ENCODE measurements around the gene GAL. TPM values are rescaled to one million over a fixed set of nuclear protein-coding genes. Genes with fewer than 3 reads are reported as not detected.

Gene GAL
- total RNA-seq, 1 donor from 2014 or later = 15.9 TPM

DNA sequence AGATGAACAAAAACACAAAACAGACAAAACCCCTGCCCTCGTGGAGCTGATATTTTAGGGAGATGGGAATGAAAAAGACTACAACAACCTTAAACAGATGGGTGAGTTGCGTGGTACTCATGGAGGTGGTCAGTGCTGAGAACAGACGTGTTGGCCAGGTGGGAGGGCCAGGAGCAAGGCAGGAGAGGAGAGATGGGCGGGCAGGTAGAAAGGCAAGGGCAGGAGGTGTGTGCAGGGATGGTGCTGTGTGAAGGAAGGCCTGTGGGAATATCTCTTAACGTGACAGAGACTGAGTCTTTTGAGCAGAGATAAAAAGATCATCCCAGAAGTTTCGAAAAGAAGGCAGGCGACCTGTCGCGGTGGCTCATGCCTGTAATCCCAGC is 7.0 kb downstream of the GAL start:
- no peak for TF ChIP-seq CTCF (IDR thresholded peaks at IDR 0.05; ENCODE audit: unreplicated experiment)
- Mint-ChIP-seq H3K9me3 (ENCODE audit: unreplicated experiment) (no peaks in the 10 kb centered on the region), H3K27me3 (ENCODE audit: unreplicated experiment) (peaks cover 10% of the 10 kb centered on the region), H3K4me3 (ENCODE audit: unreplicated experiment) (no peak overlapping the region), H3K36me3 (ENCODE audit: low read depth, unreplicated experiment) (no peaks in the 10 kb centered on the region), H3K4me1 (ENCODE audit: unreplicated experiment) (no peaks in the 10 kb centered on the region), H3K27ac (ENCODE audit: unreplicated experiment) (no peak overlapping the region)
- DNase-seq (ENCODE audit: low spot score) = no peak

GRCh38 chr11:68692115-68692514 is 7.8 kb downstream of the GAL start:
- no peak for TF ChIP-seq CTCF (IDR thresholded peaks at IDR 0.05; ENCODE audit: unreplicated experiment)
- H3K36me3 Mint-ChIP-seq (ENCODE audit: low read depth, unreplicated experiment) = no peaks in the 10 kb centered on the region
- H3K27ac Mint-ChIP-seq (ENCODE audit: unreplicated experiment) = no peak overlapping the region
- H3K9me3 Mint-ChIP-seq (ENCODE audit: unreplicated experiment) = no peaks in the 10 kb centered on the region
- H3K27me3 Mint-ChIP-seq (ENCODE audit: unreplicated experiment) = peaks cover 4% of the 10 kb centered on the region
- H3K4me1 Mint-ChIP-seq (ENCODE audit: unreplicated experiment) = no peaks in the 10 kb centered on the region
- no peak for DNase-seq (ENCODE audit: low spot score)
- no peak overlapping the region for H3K4me3 Mint-ChIP-seq (ENCODE audit: unreplicated experiment)

DNA sequence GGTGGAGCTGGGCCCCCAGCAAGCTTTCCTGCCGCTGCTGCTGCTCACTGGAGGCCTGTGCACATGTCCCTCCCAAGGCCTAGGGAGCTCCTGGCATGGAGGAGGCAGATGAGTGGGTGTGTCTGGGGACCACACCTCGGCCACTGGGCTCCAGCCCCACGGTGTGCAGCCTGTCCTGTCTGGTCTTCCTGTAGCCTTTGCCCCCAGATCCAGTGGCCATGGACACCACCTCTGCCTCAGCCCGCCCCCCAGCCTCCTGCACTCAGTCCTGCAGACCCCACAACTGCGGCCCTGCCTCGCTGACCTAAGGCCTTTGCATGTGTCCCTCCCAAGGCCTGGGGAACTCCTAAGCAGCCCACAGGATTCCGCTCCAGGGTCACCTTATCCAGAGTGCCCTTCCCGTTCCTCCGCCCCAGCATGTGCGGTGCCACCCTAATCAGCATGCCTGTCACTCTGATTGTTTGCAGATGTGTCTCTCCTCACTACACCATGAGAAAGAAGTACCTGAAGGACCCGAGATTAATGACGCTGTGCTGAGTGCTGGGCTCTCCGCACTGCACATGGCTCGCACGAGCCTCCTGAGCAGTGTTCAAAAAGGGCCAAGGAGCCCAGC is 8.6 kb downstream of the GAL start:
- peaks cover 1% of the 10 kb centered on the region for H3K27me3 Mint-ChIP-seq (ENCODE audit: unreplicated experiment)
- no peak for DNase-seq (ENCODE audit: low spot score)
- H3K9me3 Mint-ChIP-seq (ENCODE audit: unreplicated experiment) = no peaks in the 10 kb centered on the region
- TF ChIP-seq CTCF (IDR thresholded peaks at IDR 0.05; ENCODE audit: unreplicated experiment) = no peak
- H3K4me1 Mint-ChIP-seq (ENCODE audit: unreplicated experiment) = no peaks in the 10 kb centered on the region
- no peak overlapping the region for H3K27ac Mint-ChIP-seq (ENCODE audit: unreplicated experiment)
- H3K4me3 Mint-ChIP-seq (ENCODE audit: unreplicated experiment) = no peak overlapping the region
- no peaks in the 10 kb centered on the region for H3K36me3 Mint-ChIP-seq (ENCODE audit: low read depth, unreplicated experiment)

DNA sequence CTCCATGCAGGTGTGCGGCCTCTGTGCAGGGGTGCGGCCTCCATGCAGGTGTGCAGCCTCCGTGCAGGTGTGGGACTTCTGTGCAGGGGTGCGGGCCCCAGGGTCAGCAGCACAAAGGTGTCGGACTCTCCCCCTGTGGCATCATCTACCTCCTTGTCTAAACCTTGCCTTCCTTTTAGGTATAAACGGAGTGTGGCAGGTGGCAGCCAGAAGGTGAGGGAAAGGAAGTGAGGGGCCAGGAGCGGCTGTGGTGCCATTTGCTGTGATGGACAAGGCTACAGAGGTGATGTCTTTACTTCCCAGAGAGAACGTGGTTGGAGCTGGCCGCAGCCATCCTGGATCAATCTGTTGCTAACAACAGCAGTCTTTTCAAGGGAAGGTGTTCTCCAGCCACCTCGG is 9.1 kb downstream of the GAL start:
- H3K4me1 Mint-ChIP-seq (ENCODE audit: unreplicated experiment) = no peaks in the 10 kb centered on the region
- no peak overlapping the region for H3K27ac Mint-ChIP-seq (ENCODE audit: unreplicated experiment)
- H3K9me3 Mint-ChIP-seq (ENCODE audit: unreplicated experiment) = no peaks in the 10 kb centered on the region
- no peaks in the 10 kb centered on the region for H3K36me3 Mint-ChIP-seq (ENCODE audit: low read depth, unreplicated experiment)
- DNase-seq (ENCODE audit: low spot score) = no peak
- no peak for TF ChIP-seq CTCF (IDR thresholded peaks at IDR 0.05; ENCODE audit: unreplicated experiment)
- H3K27me3 Mint-ChIP-seq (ENCODE audit: unreplicated experiment) = peaks cover 1% of the 10 kb centered on the region
- H3K4me3 Mint-ChIP-seq (ENCODE audit: unreplicated experiment) = no peak overlapping the region

GRCh38 chr11:68694431-68695297 is 10.3 kb downstream of the GAL start:
- peaks cover 1% of the 10 kb centered on the region for H3K27me3 Mint-ChIP-seq (ENCODE audit: unreplicated experiment)
- H3K27ac Mint-ChIP-seq (ENCODE audit: unreplicated experiment) = no peak overlapping the region
- H3K4me1 Mint-ChIP-seq (ENCODE audit: unreplicated experiment) = no peaks in the 10 kb centered on the region
- no peak overlapping the region for H3K4me3 Mint-ChIP-seq (ENCODE audit: unreplicated experiment)
- no peaks in the 10 kb centered on the region for H3K9me3 Mint-ChIP-seq (ENCODE audit: unreplicated experiment)
- H3K36me3 Mint-ChIP-seq (ENCODE audit: low read depth, unreplicated experiment) = no peaks in the 10 kb centered on the region
- TF ChIP-seq CTCF (IDR thresholded peaks at IDR 0.05; ENCODE audit: unreplicated experiment) = no peak
- no peak for DNase-seq (ENCODE audit: low spot score)

Data from endothelial cell (in vitro differentiated cells).